Activated CD4-positive, alpha-beta T cell treated with anti-CD3 and anti-CD28 coated beads, Interleukin-2, amount 50 U/mL, for 1 hour (primary cell): Measurements from ENCODE around the gene INO80E.

Experiments
- DNase-seq: peaks from one replicate; pipeline ENCODE4 v3.0.0-alpha.2; 2020

INO80E gene

GRCh38 chr16:29975811-29976511, 20.1 kb upstream of the INO80E start:
- no peak for DNase-seq

- DNase-seq = no peak
Observed at GRCh38 chr16:29977063-29977825, 18.8 kb upstream of the INO80E start.

- DNase-seq = no peak
Observed at GRCh38 chr16:29978081-29978480, 18.0 kb upstream of the INO80E start.

GRCh38 chr16:29978564-29979270, 17.3 kb upstream of the INO80E start:
- no peak for DNase-seq

- no peak for DNase-seq
Observed at GRCh38 chr16:29982560-29983419, 13.3 kb upstream of the INO80E start.

GRCh38 chr16:29983420-29984136, 12.5 kb upstream of the INO80E start:
- DNase-seq = no peak

- DNase-seq = no peak
Observed at GRCh38 chr16:29984137-29984763, 11.8 kb upstream of the INO80E start.

- no peak for DNase-seq
Observed at GRCh38 chr16:29984764-29985147, 11.3 kb upstream of the INO80E start.

GRCh38 chr16:29985271-29985811, 10.7 kb upstream of the INO80E start:
- no peak for DNase-seq

- no peak for DNase-seq
Observed at GRCh38 chr16:29986231-29986630, 9.8 kb upstream of the INO80E start.

GRCh38 chr16:29986931-29987330, 9.1 kb upstream of the INO80E start:
- DNase-seq = no peak

- no peak for DNase-seq
Observed at GRCh38 chr16:29987371-29988085, 8.5 kb upstream of the INO80E start.

GRCh38 chr16:29988346-29989075, 7.5 kb upstream of the INO80E start:
- DNase-seq = no peak

GRCh38 chr16:29989111-29989858, 6.8 kb upstream of the INO80E start:
- DNase-seq = no peak

- DNase-seq = no peak
Observed at GRCh38 chr16:29990034-29990433, 6.0 kb upstream of the INO80E start.

- no peak for DNase-seq
Observed at GRCh38 chr16:29990883-29991570, 5.0 kb upstream of the INO80E start.

GRCh38 chr16:29991571-29991904, 4.5 kb upstream of the INO80E start:
- DNase-seq = no peak

GRCh38 chr16:29992344-29992967, 3.6 kb upstream of the INO80E start:
- no peak for DNase-seq
